Left lung (tissue), 8 donors: Measurements from ENCODE around the gene ERAS. TPM values are rescaled to one million over a fixed set of nuclear protein-coding genes. Genes with fewer than 3 reads are reported as not detected.

ENCODE experiments used
- polyA plus RNA-seq, 6 donors: library from polyadenylated mRNA; unstranded; fragments of 120-200 nt; gene quantifications; one replicate each; pipeline ENCODE4 v1.2.1, GENCODE V29; 2013; ENCODE audit not compliant: insufficient read length in 6 of 6
- total RNA-seq, 2 donors: library from RNA; stranded (reverse); fragmentation: NEBNext Ultra II Directional; extraction: Animal tissue kit (Norgen Biotek cat#: 25700); gene quantifications; one replicate each; pipeline ENCODE4 v1.2.1, GENCODE V29; 2021
- donor health status: DM: no; HTN: yes; CAD: no.
- donor health status: DM: no; HTN: no; CAD: no.

Gene ERAS
- total and polyA plus RNA-seq, 8 donors = 0.14 to 0.52 (median 0.26) TPM; not detected in 3

Other genes starting within 250 kb of the ERAS start
- gene WDR13, start 229.0 kb upstream of the ERAS start, total RNA-seq = 100 to 1,000 TPM; 108 to 114 TPM
- 100 to 1,000 TPM in 5 of 6 donors, 10 to 100 TPM in 1; 97.5 to 145 (median 112) TPM for gene WDR13, start 229.0 kb upstream of the ERAS start, polyA plus RNA-seq
- 10 to 100 TPM; 16.4 to 49.1 TPM for gene WAS, start 142.7 kb upstream of the ERAS start, total RNA-seq
- gene WAS, start 142.7 kb upstream of the ERAS start, polyA plus RNA-seq = 1 to 10 TPM; 4.1 to 5.1 (median 4.3) TPM
- 1 to 10 TPM; 5.0 to 6.2 TPM for gene SUV39H1, start 129.8 kb upstream of the ERAS start, total RNA-seq
- gene SUV39H1, start 129.8 kb upstream of the ERAS start, polyA plus RNA-seq = 1 to 10 TPM; 6.0 to 8.4 (median 6.7) TPM
- gene GLOD5, start 64.8 kb upstream of the ERAS start, total RNA-seq = 1 to 10 TPM in 1 of 2 donors, under 1 TPM in 1; 0.84 to 2.5 TPM
- 1 to 10 TPM; 1.3 to 2.3 (median 1.6) TPM for gene GLOD5, start 64.8 kb upstream of the ERAS start, polyA plus RNA-seq
- gene GATA1, start 39.9 kb upstream of the ERAS start, total RNA-seq = under 1 TPM; 0.47 to 0.55 TPM
- gene GATA1, start 39.9 kb upstream of the ERAS start, polyA plus RNA-seq = 1 to 10 TPM in 3 of 6 donors, under 1 TPM in 3; 0.65 to 1.3 (median 0.97) TPM
- gene HDAC6, start 24.4 kb upstream of the ERAS start, total RNA-seq = 10 to 100 TPM; 76.7 to 82.9 TPM
- gene HDAC6, start 24.4 kb upstream of the ERAS start, polyA plus RNA-seq = 100 to 1,000 TPM; 149 to 199 (median 166) TPM
- 1 to 10 TPM; 2.3 to 3.9 TPM for gene PCSK1N, start 9.1 kb downstream of the ERAS start, total RNA-seq
- gene PCSK1N, start 9.1 kb downstream of the ERAS start, polyA plus RNA-seq = 1 to 10 TPM; 1.4 to 4.9 (median 3.4) TPM
- 10 to 100 TPM; 36.7 to 41.0 TPM for gene TIMM17B, start 71.3 kb downstream of the ERAS start, total RNA-seq
- 10 to 100 TPM; 29.5 to 36.0 (median 33.4) TPM for gene TIMM17B, start 71.3 kb downstream of the ERAS start, polyA plus RNA-seq
- 10 to 100 TPM; 56.3 to 68.2 TPM for gene PQBP1, start 71.4 kb downstream of the ERAS start, total RNA-seq
- 10 to 100 TPM; 74.0 to 84.6 (median 79.8) TPM for gene PQBP1, start 71.4 kb downstream of the ERAS start, polyA plus RNA-seq
- gene SLC35A2, start 85.1 kb downstream of the ERAS start, total RNA-seq = 10 to 100 TPM; 38.0 to 39.4 TPM
- 10 to 100 TPM; 21.5 to 27.2 (median 22.6) TPM for gene SLC35A2, start 85.1 kb downstream of the ERAS start, polyA plus RNA-seq
- 10 to 100 TPM; 14.2 to 17.7 TPM for gene PIM2, start 92.5 kb downstream of the ERAS start, total RNA-seq
- 1 to 10 TPM; 4.6 to 8.3 (median 5.0) TPM for gene PIM2, start 92.5 kb downstream of the ERAS start, polyA plus RNA-seq
- 10 to 100 TPM; 38.1 to 41.7 TPM for gene OTUD5, start 131.1 kb downstream of the ERAS start, total RNA-seq
- gene OTUD5, start 131.1 kb downstream of the ERAS start, polyA plus RNA-seq = 10 to 100 TPM; 56.4 to 60.4 (median 59.6) TPM
- gene KCND1, start 145.3 kb downstream of the ERAS start, total RNA-seq = 1 to 10 TPM; 2.3 to 4.3 TPM
- gene KCND1, start 145.3 kb downstream of the ERAS start, polyA plus RNA-seq = 1 to 10 TPM; 4.0 to 5.7 (median 4.5) TPM
- gene GRIPAP1, start 175.8 kb downstream of the ERAS start, total RNA-seq = 10 to 100 TPM; 36.1 to 52.2 TPM
- gene GRIPAP1, start 175.8 kb downstream of the ERAS start, polyA plus RNA-seq = 10 to 100 TPM; 49.1 to 67.1 (median 61.3) TPM
- 10 to 100 TPM; 48.0 to 63.5 TPM for gene TFE3, start 216.8 kb downstream of the ERAS start, total RNA-seq
- 10 to 100 TPM; 36.2 to 46.6 (median 40.2) TPM for gene TFE3, start 216.8 kb downstream of the ERAS start, polyA plus RNA-seq
- gene CCDC120, start 232.5 kb downstream of the ERAS start, total RNA-seq = 10 to 100 TPM in 1 of 2 donors, 1 to 10 TPM in 1; 9.7 to 11.9 TPM
- gene CCDC120, start 232.5 kb downstream of the ERAS start, polyA plus RNA-seq = 10 to 100 TPM; 13.5 to 19.5 (median 16.2) TPM
- 10 to 100 TPM; 37.3 to 40.0 TPM for gene PRAF2, start 247.5 kb downstream of the ERAS start, total RNA-seq
- gene PRAF2, start 247.5 kb downstream of the ERAS start, polyA plus RNA-seq = 10 to 100 TPM; 26.6 to 38.0 (median 33.3) TPM